Esophagus muscularis mucosa (tissue), 4 donors: ENCODE measurements around the gene BAHCC1.

ENCODE experiments used
- CTCF ChIP-seq, 3 experiments: fragments of 200-600 bp in 2 of 3; fragments of 450-650 bp in 1 of 3; sonication (generic) in 2 of 3; IDR thresholded peaks; one replicate each; pipeline ENCODE4 v1.5.1; 2017 to 2019; ENCODE audit warnings: antibody characterized with exemption in 3 of 3, mild to moderate bottlenecking in 2 of 3, moderate library complexity in 1 of 3
- EP300 ChIP-seq: sonication (generic); formaldehyde crosslinking; IDR thresholded peaks from one replicate; pipeline ENCODE4 v1.6.1; 2017; ENCODE audit warnings: antibody characterized with exemption
- POLR2A ChIP-seq: fragments of 450-650 bp; IDR thresholded peaks from one replicate; pipeline ENCODE4 v1.6.1; 2017; ENCODE audit warnings: antibody characterized with exemption, moderate library complexity, mild to moderate bottlenecking, low read depth

GRCh38 chr17:81462506-81463125, 67.4 kb downstream of the BAHCC1 start:
- no peak for TF ChIP-seq CTCF (IDR thresholded peaks at IDR 0.05)
- no peak for TF ChIP-seq EP300
- no peak for TF ChIP-seq POLR2A
